Rectal smooth muscle tissue (tissue), 1 donor: Measurements from ENCODE around the gene HLA-DMB.

ENCODE experiments used
- H3K27ac ChIP-seq: one replicate; pipeline ENCODE4 v1.7.0; 2013; ENCODE audit warnings: low read depth, low read length, inconsistent platforms
- H3K27me3 ChIP-seq: one replicate; pipeline ENCODE4 v1.7.0; 2013; ENCODE audit warnings: low read length; ENCODE audit not compliant: control insufficient read depth, insufficient read depth
- H3K36me3 ChIP-seq: one replicate; pipeline ENCODE4 v1.7.0; 2013; ENCODE audit warnings: low read length; ENCODE audit not compliant: control insufficient read depth, insufficient read depth
- H3K4me1 ChIP-seq: one replicate; pipeline ENCODE4 v1.7.0; 2013; ENCODE audit warnings: low read length; ENCODE audit not compliant: control insufficient read depth, insufficient read depth
- H3K4me3 ChIP-seq: one replicate; pipeline ENCODE4 v1.7.0; 2013; ENCODE audit warnings: low read length
- H3K9ac ChIP-seq: one replicate; pipeline ENCODE4 v1.7.0; 2013; ENCODE audit warnings: low read length

Gene HLA-DMB

DNA sequence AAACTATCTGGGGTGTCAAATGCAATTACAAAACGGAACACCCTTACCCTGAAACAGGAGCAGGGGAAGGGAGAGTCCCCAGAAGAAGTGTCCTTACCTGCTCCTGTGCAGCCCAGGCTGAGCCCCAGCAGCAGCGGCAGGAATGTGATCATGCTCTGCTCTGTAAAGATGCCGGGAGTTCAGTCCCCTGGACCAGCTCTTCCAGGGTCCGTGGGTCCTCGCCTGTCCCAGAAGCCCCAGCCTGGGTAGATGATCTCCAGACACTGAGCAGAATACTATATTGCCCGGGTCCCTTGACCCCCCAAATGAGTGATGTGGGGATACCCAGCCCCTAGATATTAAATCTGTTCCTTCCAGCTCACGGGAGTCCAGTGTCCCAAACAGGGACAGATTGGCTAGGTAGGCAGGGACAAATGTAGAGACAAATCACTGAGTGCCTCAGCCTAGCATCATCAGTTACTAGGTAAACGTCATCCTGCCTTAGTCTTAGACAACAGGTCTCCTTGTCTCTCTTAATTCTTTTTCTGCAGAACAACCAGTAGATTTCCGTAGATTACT, at the start of gene HLA-DMB:
Gene HLA-DMB (minus strand): TSS at position 373 of the 558 bp plus-strand sequence. CDS start 221 bp downstream, at position 152.
- Histone ChIP-seq H3K36me3 (no peaks in the 10 kb centered on the region), H3K4me1 (no peaks in the 10 kb centered on the region), H3K27ac (peak within 1 kb of the TSS; percentile 16), H3K9ac (peak within 1 kb of the TSS; percentile 64), H3K27me3 (no peaks in the 10 kb centered on the region), H3K4me3 (peak within 1 kb of the TSS; percentile 64)

DNA sequence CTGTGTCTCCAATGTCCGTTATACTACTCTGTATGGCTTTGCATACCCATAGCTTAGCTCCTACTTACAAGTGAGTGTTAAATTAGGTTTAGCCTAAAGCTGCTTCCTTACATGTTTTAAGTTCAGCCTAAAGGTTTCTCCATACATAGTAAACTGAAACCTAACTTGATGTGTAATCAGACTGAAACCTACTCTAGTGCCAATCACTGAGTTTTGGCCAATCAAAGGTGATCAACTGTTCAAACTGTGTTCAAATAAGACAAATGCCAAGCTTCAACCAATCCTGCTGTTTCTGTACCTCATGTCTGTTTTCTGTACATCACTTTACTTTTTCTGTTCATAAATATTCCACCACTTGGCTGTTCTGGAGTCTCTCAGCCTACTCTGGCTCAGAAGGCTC, 48.5 kb upstream of the HLA-DMB start:
- Histone ChIP-seq H3K9ac (no peak overlapping the region), H3K4me3 (no peak overlapping the region), H3K36me3 (no peaks in the 10 kb centered on the region), H3K27ac (no peak overlapping the region), H3K27me3 (no peaks in the 10 kb centered on the region), H3K4me1 (no peaks in the 10 kb centered on the region)

DNA sequence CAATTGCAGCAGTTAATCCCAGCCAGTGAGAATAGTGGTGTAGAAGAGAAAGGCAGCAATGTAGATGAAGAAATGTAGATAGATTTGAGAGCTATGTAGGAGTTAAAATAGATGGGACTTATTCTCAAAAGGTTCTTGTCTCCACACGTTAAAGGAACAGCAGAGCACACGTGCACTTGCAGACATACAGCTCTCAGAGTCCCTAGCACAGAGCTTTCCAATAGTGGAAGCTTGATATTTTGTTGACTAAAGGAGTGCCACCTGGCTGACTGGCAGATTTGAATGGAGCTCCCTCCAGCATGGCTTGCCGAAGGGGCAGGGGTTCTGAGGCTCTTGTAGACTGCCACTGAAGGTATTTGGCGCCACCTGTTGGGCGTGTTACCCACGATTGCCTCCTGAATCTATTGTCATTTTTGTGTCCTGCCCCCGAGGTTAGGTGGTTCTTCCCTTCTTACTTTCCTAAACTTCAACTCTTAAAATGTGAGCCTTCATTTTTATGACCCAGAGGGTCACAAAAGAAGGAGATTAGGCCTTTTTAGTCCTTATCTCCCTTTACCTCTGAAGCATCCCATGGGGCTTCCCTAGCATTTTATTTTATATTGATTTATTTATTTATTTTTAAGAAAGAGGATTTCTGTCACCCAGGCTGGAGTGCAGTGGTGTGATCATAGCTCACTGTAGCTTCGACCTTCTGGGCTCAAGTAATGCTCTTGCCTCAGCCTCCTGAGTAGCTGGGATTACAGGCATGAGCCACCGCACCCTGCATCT, 44.0 kb upstream of the HLA-DMB start:
- no peak overlapping the region for H3K4me3 ChIP-seq
- no peaks in the 10 kb centered on the region for H3K4me1 ChIP-seq
- no peak overlapping the region for H3K27ac ChIP-seq
- no peak overlapping the region for H3K9ac ChIP-seq
- H3K27me3 ChIP-seq, result no peaks in the 10 kb centered on the region
- peaks cover 12% of the 10 kb centered on the region for H3K36me3 ChIP-seq

DNA sequence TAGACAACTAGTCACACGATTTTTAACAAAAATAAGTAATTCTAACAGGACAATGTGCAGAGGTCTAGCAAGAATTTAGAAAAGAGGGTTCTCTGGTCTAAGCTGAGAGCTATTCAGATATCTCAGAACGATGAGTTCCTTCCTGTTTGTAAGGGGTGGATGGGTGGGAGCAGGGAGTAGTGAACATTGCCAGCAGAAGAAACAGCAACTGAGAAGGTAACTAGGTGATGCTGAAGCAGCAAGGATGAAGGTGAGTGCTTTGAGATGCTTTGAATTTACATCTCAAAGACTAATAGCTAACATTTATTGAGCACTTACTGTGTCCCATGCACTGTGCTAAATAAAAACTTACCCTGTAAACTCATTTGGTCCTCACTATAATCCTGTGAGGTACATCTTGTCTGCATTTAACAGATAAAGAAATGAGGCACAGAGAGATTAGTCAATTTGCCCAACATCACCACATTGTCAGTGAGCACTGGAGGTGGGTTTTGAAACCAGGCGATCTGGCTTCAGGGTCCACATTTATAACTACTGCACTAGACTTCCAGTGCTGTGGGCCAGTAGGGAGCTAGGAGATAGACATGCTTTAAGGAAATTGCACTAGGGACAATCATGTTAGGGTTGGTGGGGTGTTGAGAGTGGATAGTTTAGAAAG, 43.3 kb upstream of the HLA-DMB start:
- no peak overlapping the region for H3K27ac ChIP-seq
- H3K4me3 ChIP-seq, result no peak overlapping the region
- H3K36me3 ChIP-seq, result peaks cover 18% of the 10 kb centered on the region
- H3K4me1 ChIP-seq, result no peaks in the 10 kb centered on the region
- no peaks in the 10 kb centered on the region for H3K27me3 ChIP-seq
- no peak overlapping the region for H3K9ac ChIP-seq

DNA sequence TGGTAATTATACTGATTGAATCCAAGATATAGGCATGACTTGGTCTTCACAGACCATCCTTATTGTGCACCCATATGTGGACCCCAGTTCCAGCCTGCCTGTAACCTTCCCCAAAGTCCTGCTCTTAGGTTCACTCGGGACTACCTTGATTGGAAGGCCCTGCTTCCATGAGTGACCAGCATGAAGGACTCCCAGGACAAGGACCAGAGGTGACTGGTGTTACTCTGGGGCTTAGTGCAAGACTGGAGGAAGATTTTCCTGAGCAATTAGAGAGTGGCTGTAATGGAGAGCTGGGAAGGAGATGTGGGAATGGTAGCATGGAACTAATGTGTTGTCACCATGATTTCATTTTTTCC, 42.6 kb upstream of the HLA-DMB start:
- Histone ChIP-seq H3K4me3 (no peak overlapping the region), H3K27me3 (no peaks in the 10 kb centered on the region), H3K36me3 (peaks cover 23% of the 10 kb centered on the region), H3K4me1 (no peaks in the 10 kb centered on the region), H3K9ac (no peak overlapping the region), H3K27ac (no peak overlapping the region)

DNA sequence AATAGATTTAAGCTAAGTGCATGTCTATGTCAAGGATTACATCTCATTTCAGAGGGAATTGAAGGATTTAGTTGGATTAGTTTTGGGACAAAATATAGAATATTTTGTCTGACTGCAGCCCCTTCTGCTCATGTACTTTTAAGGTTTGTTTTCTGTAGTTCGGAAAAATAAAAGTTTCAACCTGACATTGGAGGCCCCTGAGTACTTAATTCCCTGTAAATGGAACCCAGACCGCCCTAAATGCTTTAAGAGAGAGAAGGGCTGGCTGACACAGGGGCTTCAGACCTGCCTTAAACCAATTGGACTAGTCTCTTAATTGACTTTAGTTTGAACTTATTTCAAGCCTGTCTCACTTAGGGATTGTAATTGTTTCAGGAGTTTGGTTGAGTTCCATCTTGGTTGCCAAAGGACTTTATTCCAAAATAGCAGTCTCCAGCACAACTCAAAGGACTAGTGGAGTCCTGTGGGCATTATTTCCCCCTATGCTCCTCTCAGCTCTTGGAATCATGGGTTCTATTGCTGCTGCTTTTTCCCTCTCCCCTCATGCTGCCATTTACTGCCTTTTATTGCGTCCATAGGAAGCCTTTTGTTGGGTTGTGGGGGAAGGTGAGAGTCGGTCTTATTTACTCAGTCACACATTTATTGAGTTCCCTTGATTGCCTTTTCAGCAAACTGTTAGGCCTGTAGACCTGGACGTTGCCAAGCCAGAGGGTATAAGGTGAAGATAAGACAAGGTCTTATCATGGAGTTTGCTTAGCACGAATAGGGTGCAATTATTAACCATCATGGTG, 42.1 kb upstream of the HLA-DMB start:
- Histone ChIP-seq H3K4me3 (no peak overlapping the region), H3K27me3 (no peaks in the 10 kb centered on the region), H3K27ac (peak overlapping the region; percentile 54), H3K4me1 (no peaks in the 10 kb centered on the region), H3K36me3 (peaks cover 27% of the 10 kb centered on the region), H3K9ac (no peak overlapping the region)

DNA sequence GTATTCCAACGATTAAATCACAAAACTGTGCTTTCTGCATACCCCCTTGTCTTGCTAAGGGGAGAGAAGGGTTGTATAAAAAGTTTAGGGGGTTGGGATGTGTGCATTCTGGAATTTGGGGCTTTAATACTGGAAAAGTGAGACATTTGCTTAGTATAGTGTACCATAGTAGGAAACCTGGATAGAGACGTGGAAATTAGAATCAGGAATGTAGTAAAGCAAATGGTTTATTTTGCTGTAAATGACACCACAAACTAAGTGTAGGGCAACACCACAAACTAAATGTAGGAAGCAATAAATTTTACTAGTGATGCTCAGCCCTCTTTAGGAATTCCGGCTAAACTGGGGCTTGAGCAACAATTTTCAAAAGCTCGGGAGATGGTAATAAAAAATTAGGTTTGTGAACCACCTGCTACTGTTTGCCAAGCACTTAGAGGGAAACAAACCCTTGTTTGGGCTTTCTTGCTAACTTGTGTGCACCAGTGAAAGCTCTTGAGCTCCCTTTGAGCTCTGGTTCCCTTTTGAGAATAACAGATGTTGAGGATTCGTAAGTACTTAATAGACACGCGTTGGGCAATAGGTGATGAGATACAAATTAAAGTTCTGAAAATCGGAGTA, 41.4 kb upstream of the HLA-DMB start:
- peaks cover 34% of the 10 kb centered on the region for H3K36me3 ChIP-seq
- no peak overlapping the region for H3K9ac ChIP-seq
- H3K27ac ChIP-seq, result peak overlapping the region; percentile 54
- H3K4me3 ChIP-seq, result no peak overlapping the region
- H3K4me1 ChIP-seq, result no peaks in the 10 kb centered on the region
- no peaks in the 10 kb centered on the region for H3K27me3 ChIP-seq

DNA sequence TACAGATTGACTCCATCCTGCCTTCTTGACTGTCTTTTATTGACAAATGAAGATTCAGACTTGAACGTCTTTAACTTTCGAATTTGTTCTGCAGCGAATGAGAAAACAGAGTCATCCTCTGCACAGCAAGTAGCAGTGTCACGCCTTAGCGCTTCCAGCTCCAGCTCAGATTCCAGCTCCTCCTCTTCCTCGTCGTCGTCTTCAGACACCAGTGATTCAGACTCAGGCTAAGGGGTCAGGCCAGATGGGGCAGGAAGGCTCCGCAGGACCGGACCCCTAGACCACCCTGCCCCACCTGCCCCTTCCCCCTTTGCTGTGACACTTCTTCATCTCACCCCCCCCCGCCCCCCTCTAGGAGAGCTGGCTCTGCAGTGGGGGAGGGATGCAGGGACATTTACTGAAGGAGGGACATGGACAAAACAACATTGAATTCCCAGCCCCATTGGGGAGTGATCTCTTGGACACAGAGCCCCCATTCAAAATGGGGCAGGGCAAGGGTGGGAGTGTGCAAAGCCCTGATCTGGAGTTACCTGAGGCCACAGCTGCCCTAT, 39.7 kb upstream of the HLA-DMB start:
- H3K27ac ChIP-seq, result no peak overlapping the region
- H3K4me3 ChIP-seq, result no peak overlapping the region
- H3K27me3 ChIP-seq, result no peaks in the 10 kb centered on the region
- H3K36me3 ChIP-seq, result peaks cover 50% of the 10 kb centered on the region
- H3K4me1 ChIP-seq, result no peaks in the 10 kb centered on the region
- H3K9ac ChIP-seq, result no peak overlapping the region

DNA sequence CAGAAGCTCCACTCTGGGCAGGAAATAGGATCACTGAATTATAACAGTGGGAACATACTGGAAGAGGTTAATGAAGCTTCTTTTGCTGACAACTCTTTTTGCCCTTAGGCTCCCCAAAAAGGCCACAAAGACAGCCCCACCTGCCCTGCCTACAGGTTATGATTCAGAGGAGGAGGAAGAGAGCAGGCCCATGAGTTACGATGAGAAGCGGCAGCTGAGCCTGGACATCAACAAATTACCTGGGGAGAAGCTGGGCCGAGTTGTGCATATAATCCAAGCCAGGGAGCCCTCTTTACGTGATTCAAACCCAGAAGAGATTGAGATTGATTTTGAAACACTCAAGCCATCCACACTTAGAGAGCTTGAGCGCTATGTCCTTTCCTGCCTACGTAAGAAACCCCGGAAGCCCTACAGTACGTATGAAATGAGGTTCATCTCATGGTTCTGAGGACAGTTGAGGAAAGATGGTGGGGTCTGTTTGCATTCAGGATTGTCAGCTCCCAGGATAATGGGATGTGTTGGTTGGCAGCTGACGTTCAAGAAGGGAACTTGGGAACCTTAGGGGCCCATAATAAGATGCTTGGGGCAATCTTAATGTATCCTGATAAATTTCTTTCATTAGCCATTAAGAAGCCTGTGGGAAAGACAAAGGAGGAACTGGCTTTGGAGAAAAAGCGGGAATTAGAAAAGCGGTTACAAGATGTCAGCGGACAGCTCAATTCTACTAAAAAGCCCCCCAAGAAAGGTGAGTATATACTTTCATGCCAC, 39.1 kb upstream of the HLA-DMB start:
- H3K4me3 ChIP-seq, result no peak overlapping the region
- no peak overlapping the region for H3K27ac ChIP-seq
- peaks cover 3% of the 10 kb centered on the region for H3K4me1 ChIP-seq
- H3K9ac ChIP-seq, result no peak overlapping the region
- peaks cover 54% of the 10 kb centered on the region for H3K36me3 ChIP-seq
- no peaks in the 10 kb centered on the region for H3K27me3 ChIP-seq

DNA sequence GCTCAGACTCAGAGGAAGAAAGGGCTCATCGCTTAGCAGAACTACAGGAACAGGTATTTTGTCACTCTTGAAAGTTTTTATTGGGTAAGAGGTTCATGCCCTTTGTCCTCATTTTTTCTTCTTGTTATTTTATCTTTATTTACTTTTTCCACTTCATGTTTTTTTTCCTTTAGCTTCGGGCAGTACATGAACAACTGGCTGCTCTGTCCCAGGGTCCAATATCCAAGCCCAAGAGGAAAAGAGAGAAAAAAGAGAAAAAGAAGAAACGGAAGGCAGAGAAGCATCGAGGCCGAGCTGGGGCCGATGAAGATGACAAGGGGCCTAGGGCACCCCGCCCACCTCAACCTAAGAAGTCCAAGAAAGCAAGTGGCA, 37.1 kb upstream of the HLA-DMB start:
- H3K27me3 ChIP-seq, result no peaks in the 10 kb centered on the region
- H3K27ac ChIP-seq, result no peak overlapping the region
- no peak overlapping the region for H3K4me3 ChIP-seq
- H3K9ac ChIP-seq, result no peak overlapping the region
- H3K36me3 ChIP-seq, result peaks cover 63% of the 10 kb centered on the region
- H3K4me1 ChIP-seq, result peaks cover 7% of the 10 kb centered on the region

DNA sequence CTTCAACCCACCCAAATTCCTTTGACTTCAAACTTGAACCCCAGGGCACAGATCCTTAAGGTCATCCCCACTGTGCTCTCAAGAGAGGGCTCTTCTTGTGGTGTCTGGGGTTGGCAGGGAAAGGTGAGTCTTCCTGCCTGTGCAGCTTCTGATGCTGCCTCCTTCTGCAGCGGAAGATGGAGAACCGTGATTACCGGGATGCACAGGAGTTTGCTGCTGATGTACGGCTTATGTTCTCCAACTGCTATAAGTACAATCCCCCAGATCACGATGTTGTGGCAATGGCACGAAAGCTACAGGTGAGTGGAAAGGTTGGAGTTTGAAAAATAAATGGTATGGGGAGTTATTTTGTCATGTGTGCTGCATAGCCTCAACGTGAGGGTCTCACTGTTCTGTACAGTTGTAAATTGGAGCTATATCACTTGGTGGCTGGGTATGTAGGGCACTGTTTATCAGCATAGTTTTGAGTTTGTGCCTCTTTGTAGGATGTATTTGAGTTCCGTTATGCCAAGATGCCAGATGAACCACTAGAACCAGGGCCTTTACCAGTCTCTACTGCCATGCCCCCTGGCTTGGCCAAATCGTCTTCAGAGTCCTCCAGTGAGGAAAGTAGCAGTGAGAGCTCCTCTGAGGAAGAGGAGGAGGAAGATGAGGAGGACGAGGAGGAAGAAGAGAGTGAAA, 36.6 kb upstream of the HLA-DMB start:
- Histone ChIP-seq H3K27ac (no peak overlapping the region), H3K4me1 (peaks cover 7% of the 10 kb centered on the region), H3K36me3 (peaks cover 63% of the 10 kb centered on the region), H3K4me3 (no peak overlapping the region), H3K9ac (no peak overlapping the region), H3K27me3 (no peaks in the 10 kb centered on the region)
